ENCODE measurements around the gene EPHA7.

GRCh38 chr6:93319304-93319703 lies 100.1 kb downstream of the EPHA7 start:
- no peak for TF ChIP-seq POLR2A (IDR thresholded peaks at IDR 0.05; ENCODE audit: low read depth, low read length)
- TF ChIP-seq, protein P1, sequence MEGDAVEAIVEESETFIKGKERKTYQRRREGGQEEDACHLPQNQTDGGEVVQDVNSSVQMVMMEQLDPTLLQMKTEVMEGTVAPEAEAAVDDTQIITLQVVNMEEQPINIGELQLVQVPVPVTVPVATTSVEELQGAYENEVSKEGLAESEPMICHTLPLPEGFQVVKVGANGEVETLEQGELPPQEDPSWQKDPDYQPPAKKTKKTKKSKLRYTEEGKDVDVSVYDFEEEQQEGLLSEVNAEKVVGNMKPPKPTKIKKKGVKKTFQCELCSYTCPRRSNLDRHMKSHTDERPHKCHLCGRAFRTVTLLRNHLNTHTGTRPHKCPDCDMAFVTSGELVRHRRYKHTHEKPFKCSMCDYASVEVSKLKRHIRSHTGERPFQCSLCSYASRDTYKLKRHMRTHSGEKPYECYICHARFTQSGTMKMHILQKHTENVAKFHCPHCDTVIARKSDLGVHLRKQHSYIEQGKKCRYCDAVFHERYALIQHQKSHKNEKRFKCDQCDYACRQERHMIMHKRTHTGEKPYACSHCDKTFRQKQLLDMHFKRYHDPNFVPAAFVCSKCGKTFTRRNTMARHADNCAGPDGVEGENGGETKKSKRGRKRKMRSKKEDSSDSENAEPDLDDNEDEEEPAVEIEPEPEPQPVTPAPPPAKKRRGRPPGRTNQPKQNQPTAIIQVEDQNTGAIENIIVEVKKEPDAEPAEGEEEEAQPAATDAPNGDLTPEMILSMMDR (conservative IDR thresholded peaks at IDR 0.05; ENCODE audit: low read depth, low read length), result no peak
